Fibroblast of skin of scalp (primary cell): ENCODE data around the gene SPATA46.
"Not testable (repeated sequence)": the region's sequence is repeated elsewhere in the genome, so short reads cannot be mapped to it uniquely, and the experiment has no call there.

Experiments
- DNase-seq: peaks from one replicate; pipeline ENCODE4 v3.0.0-alpha.2; 2013

The SPATA46 gene

DNA sequence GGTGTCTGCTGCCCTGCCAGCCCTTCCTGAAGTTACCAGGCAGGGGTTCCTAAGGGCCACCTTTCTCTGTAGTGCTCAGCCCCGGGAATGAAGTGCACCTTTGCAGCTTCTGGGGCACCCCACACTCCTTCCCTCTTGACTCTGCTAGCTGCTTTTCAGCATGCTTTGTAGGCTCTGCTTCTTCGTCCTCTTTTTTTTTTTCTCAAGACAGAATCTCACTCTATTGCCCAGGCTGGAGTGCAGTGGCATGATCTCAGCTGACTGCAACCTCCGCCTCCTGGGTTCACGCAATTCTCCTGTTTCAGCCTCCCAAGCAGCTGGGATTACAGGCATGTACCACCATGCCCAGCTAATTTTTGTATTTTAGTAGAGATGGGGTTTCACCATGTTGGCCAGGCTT, 24.8 kb downstream of the SPATA46 start:
- not testable (repeated sequence) for DNase-seq

DNA sequence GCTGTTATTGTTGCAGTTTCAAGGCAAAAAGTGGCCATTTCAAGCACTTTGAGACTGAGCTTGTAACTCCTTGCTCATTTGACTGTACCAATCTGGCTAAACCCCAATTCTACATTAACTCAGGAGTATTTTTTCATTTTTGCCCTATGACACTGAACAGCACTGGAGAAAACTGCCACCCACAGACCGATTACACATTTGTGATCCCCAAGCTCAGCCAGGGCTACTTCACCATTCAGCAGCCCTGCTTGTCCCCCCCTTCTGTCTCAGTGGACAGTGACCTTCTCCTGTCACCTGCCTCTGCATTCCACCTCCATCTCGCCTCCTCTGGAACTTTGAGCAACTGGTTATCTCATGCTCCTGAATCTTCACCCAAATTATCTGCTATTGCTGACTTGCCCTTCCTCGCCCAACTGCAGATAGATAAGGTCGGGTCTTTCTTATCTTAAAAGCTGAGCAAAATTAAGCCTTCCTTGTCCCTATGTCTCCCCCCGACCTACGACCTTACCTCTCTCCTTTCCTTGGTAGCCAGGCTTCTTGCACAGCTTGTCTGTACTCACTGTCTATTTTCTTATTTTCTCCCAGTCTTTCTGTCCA, 25.3 kb downstream of the SPATA46 start:
- no peak for DNase-seq

- peak; percentile 42 for DNase-seq
Measured at GRCh38 chr1:162349635-162350330, 26.9 kb downstream of the SPATA46 start.

GRCh38 chr1:162347281-162347680, 29.4 kb downstream of the SPATA46 start:
- DNase-seq: no peak

GRCh38 chr1:162343470-162343869, 33.2 kb downstream of the SPATA46 start:
- no peak for DNase-seq

DNA sequence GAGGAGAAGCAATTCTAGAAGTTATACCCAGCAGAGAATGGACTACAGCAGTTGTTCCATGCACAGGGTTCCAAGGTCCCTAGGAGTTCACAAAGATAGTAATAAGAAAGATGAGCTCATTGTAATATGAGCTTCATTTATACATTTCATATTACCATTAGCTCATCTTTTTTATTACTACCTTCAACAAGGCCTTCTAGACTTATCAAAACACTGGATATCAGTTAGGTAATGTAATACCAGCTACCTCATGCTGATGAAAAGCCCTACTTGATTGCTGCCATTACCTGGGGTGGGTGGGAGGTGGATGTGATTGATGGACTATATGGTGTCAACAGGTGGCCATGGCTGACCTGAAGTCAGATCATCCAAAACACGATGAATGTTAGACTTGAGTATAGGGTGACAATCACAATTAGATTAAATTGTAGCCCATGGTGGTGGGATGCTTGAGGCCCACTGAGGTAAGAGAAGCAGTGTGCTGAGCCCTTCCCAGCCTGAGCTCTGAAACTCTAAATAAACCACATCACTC, 34.1 kb downstream of the SPATA46 start:
- no peak for DNase-seq

GRCh38 chr1:162336621-162337285, 39.9 kb downstream of the SPATA46 start:
- DNase-seq: no peak

GRCh38 chr1:162335126-162335525, 41.5 kb downstream of the SPATA46 start:
- DNase-seq: no peak

DNA sequence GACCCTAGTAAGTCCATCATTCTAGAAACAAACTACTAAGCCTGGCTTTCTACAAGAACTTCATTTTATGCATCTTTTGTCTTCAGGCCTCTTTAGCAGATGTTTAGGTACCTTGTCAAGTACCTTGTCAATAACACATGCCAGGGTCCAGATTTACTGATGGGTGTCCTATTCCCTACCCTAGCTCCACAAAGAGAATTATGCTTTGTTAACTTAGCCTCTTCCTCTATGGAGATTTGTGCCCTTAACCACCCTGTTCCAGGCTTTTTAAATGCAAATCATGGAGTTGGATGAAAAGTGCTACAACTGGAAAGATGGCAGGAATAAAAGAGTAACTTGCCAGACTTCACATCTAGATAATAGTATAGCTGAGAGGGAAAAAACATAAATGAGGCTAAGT, 42.7 kb downstream of the SPATA46 start:
- DNase-seq: no peak

DNA sequence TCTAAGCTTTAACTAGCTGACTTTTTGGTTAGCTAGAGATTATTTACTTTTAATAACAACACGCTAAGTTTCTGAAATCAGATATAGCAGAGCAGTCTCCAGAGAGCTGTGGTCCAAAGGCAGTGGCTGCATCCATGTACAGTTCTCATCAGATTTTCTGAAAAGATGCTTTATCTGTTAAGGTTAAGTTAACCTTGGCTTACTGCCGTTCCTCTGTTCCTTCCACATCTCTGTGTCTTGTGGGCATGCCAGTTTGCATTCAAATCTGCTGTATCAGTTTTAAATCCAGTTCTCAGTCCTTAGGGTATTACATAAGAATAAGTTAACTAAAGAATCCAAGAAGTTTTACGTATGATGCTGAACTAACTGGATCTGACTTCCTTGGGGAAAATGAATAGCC, 46.8 kb downstream of the SPATA46 start:
- peak; percentile 7 for DNase-seq

GRCh38 chr1:162328512-162328911, 48.1 kb downstream of the SPATA46 start:
- no peak for DNase-seq

DNA sequence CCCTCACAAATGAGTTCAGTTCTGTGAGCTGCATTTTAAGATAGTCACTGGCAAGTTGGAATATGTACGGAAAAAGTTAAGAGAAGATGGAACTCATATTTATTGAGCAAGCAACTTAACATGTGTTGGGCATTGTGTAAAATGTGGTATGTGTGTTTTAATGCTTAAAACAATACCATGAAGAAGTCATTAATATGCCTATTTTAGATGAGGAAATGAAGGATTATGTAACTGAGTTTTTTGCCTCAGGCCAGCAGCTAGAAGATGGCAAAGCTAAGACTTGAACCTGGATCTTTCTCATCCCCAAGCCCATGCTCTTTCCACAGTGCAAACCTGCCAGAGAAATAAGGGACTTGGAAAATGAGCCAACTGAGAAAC, 48.9 kb downstream of the SPATA46 start:
- no peak for DNase-seq

DNA sequence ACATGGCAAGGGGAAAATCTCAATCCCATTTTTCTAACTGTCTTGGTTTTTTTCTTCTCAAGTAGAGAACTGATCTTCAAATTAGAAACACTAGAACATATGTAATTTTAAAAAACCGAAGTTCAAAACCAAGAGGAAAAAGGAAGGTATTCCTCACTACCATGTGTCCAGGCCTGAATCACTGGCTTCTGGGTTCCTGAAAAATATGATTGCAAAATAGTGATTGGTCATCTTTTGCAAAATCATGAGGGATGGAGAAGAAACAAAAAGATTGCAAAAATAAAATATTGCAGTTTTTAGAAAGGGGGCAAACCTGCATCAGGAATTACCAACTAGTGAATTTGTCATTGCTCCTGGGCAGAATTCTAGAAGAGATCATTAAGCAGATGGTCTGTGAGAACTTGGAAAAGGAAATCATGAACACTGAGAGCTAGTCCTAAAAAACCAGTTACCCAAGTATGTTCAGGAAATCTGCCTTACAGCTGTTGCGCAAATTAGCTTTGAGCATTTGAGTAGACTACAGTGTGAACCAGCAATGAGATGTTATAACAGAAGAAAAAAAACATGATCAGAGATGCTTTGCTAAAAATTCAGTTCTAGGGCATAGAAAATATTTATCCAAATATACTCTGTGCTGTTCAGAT, 49.4 kb downstream of the SPATA46 start:
- no peak for DNase-seq

GRCh38 chr1:162326559-162326958, 50.1 kb downstream of the SPATA46 start:
- no peak for DNase-seq

DNA sequence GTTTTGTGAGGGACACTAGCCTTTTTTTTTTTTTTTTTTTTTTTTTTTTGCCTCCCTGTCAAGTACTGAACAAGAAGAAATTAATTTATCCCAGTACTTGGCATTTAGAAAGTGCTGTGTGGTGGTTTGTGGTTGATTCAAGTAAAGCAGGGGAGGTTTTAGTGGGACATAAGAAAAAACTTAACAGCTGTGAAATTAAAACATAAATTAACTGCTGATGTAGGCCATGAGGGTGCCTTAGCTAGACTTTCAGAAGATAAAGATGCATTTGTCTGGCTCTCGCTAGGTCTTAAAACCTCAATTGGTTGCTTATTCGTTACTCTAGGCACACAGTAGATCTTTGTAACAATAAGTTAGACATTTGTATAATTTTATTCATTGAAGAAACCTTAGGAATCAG, 52.3 kb downstream of the SPATA46 start:
- DNase-seq: no peak
